Hematopoietic multipotent progenitor cell treated with erythropoietin and hydrocortisone succinate and interleukin-3 and kit ligand, for 4 days (in vitro differentiated cells): Measurements from ENCODE around the gene URGCP.

ENCODE experiments used
- DNase-seq: peaks from one replicate; pipeline ENCODE4 v3.0.0-alpha.2; 2015

The URGCP gene

DNA sequence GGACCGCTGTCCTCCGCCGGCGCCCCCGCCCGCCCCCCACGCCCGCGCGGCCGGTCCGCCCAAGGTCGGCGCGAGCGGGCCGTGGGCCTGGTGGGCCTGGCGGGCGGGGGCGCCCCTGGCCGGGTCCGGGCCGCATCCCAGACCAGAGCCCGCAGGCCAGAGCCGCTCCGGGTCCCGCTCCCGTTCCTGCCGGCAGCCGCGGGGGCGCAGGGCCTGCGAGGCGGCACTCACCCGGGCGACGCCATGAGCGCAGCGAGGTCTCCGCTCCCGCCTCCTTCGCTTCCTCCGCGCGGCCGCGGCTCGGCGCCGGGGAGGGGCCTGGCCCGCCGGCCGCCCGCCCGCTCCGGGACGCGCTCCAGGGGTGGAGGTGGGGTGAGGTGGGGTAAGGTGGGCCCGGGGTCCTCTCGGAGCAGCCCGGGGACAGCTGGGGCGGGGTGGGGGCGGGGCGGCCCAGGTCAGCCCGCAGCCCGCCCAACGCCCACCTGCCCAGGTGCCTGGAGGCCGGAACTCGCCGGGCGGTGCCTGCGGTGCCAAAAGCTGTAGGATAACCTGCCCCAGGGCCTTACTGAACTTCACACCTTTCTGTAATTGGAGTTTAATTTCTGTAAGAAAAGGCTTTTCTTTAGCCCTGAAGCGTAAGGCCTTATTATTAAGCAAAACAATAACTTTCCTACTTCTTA is at the start of gene URGCP:
Gene URGCP, minus strand, starts transcription at position 266 of the 680 bp plus-strand sequence. Its CDS starts 21 bp downstream, at position 245.
- peak; percentile 74 for DNase-seq

- no peak for DNase-seq
Measured at GRCh38 chr7:43956027-43956426, 49.6 kb upstream of the URGCP start.

DNA sequence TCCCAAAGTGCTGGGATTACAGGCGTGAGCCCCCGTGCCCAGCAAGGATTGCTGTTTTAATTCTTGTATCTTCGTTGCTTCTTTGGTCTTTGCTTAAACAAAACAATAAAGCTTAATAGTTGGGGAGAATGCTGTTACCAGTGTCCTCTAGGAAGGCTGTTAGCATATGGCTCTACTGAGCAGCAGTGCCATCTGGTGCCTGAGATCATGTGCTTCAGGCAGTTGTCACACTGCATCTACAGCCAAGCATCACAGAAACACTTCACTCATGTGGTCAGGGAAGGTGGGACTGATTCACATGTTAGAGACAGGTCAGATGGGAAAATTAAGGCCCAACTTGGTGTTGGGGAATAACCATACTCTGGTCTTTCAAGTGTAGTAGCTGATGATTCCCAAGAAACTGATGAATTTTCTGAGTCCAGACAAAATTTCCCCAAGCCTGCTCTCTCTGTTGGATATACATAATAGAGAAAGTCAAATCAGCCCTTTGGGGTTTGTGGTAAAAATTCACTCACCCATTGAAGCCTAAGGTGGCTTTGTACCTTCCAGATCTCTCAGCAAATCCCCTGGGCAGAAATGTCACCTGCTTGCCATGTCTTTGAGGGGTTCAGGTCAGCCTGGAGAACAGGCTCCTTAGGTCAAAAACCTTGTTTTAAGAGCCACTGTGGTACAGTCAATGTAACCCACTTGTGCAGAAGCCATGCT is 48.3 kb upstream of the URGCP start:
- DNase-seq: peak; percentile 78

DNA sequence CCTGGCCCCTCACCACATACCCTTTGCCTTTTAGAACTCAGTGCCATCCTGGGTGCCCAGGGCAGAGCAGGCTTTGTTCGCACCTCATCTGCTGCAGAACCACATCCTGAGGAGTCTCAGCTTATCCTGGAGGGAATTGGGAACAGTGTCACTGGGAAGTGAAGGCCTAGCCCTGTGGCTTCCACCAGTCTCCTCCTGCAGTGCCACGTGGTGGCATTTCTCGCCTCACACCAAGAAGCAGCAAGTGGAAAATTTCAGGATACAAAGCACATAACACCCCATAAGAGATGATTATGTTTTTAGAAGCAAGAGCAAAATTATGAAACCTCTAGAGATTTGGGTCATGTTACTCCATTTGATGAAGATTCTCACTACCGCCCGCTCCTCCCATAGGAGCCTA is 46.7 kb upstream of the URGCP start:
- DNase-seq: no peak

DNA sequence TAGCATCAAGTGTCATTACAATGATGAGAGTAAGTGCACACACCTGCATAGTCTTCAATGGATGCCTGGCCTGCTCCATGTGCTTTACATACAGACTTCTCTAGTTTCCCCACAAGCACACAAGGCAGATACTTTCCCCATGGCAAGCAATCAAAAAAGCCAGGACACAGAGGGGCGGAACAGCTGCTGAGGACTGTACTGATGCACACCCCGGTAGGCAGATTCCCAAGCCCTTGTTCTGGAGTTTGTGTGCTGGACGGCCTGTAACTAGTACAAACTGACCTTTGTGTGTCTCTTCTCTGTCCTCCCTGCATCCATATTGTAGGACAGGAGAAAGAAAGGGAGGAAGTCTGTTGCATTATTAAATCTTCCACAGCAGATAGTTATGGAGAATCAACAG is 45.6 kb upstream of the URGCP start:
- DNase-seq: no peak

DNA sequence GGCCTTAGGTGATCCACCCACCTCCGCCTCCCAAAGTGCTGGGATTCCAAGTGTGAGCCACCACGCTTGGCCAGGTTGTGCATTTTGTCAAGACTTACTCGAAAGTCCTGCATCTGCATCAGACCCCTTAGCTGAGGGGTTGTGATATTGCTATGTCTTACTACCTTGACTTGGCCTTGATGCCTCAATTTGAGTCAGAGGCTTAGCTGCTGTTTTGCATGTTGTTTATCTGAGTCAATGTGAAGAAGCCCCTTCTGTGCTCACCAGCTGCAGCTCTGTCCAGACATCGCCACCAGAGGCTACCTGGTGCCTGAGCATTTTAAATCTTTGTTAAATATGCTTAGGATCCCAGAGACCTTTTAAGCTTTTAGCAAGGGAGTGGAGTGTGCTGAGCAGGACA is 37.9 kb upstream of the URGCP start:
- no peak for DNase-seq

- DNase-seq: no peak
Measured at GRCh38 chr7:43943417-43944187, 37.2 kb upstream of the URGCP start.

GRCh38 chr7:43942997-43943396 is 36.6 kb upstream of the URGCP start:
- no peak for DNase-seq

GRCh38 chr7:43942250-43942649 is 35.9 kb upstream of the URGCP start:
- no peak for DNase-seq

DNA sequence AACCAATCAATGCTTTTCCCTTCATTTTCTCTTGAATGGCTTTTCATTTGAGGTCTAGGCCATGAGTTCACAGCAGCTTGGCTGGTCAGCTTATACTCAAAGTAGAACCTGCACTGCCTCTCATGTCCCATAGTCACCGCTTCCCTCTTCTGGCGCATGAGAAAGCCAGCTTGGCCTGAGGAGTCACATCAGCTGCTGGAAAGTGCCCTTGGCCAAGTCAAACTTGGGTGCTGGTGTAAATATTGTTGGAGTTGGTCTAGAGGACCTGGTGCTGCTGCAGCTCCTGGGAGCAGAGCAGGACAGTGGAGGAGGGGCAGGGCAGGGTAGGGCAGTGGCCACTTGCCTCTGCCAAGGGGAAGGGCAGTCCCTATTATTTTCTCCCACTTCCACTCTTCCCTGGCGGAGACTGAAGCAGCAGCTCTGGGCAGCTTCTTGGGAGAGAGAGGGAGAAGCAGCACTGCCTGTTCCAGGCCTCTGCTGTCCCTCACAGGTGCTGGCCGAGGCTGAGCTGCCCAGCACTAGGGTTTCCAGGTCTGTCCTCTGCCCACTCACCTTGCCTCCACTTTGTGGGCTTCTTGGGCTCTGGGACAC is 32.6 kb upstream of the URGCP start:
- no peak for DNase-seq

- no peak for DNase-seq
Measured at GRCh38 chr7:43937444-43937843, 31.0 kb upstream of the URGCP start.

DNA sequence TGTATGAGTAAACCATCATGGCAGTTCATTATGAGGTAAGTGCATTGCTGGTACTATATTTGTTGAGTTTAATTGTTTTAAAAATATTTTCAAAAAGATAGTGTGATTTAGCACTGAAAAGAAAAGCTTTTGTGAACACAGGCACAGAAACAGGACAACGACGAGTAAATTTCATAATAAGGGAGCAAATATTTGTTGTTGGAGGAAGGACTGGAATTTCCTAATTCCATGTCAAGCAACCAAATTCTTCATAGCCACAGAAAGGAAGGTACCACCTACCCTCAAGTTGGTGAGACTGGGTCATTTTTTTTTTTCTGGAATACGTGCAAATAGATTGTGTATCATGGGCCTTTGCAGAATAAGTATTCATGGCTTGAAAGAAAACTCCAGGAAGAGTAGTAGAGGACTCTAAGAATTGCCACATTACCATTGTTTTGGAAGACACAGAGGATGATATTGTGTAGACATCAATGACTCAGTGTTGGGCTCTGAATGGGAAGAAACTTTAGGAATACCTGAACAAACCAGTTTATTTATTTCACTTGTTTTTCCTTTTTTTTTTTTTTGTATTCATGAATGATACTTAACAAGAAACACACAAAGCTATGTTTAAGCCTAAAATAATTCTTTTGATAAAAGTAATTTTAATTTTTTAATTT is 27.6 kb upstream of the URGCP start:
- DNase-seq: no peak

DNA sequence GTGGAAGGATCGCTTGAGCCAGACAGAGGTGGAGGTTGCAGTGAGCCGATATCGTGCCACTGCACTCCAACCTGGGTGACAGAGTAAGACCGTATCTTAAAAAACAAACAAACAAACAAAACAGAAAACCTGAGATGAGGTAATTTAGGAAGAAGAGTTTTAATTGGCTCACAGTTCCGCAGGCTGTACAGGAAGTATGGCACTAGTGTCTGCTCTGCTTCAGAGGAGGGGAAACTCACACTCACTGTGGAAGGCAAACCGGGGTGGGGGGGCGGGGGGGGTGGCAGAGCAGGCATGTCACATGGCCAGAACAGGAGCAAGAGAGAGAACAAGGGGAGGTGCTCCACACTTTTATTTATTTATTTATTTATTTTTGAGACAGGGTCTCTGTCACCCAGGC is 24.9 kb upstream of the URGCP start:
- DNase-seq: no peak

- DNase-seq: no peak
Measured at GRCh38 chr7:43929529-43930457, 23.4 kb upstream of the URGCP start.

GRCh38 chr7:43927810-43928209 is 21.4 kb upstream of the URGCP start:
- no peak for DNase-seq

DNA sequence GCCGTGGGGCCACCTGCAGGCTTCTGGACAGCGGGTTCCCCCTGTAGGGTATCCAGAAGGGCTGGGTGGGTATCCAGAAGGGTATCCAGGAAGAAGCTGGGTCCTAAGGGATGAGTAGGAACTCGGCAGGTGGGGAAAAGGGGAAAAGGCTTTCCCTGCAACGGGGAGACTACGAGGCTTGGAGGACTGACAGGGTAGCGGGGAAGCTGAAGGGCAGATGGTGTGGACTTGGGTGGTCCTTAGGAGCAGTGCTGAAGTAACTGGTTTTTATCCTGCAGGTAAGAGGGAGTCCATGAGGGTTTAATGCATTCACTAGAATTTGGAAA is 20.4 kb upstream of the URGCP start:
- DNase-seq: no peak

- peak; percentile 91 for DNase-seq
Measured at GRCh38 chr7:43925984-43926797, 19.8 kb upstream of the URGCP start, which contains the start of gene UBE2D4. TSS of gene UBE2D4 (plus strand) at chr7:43926436. CDS start at chr7:43926533, 97 bp downstream.

DNA sequence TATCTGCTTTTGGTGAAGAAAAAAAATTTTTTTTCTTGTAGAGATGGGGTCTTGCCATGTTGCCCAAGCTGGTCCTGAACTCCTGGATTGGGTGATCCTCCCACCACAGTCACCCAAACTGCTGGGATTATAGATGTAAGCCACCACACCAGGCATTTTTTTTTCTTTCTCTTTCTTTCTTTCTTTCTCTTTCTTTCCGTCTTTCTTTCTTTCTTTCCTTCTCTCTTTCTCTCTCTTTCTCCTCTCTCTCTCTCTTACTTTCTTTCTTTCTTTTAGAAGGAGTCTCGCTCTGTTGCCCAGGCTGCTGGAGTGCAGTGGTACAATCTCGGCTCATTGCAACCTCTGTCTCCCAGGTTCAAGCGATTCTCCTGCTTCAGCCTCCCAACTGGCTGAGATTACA is 16.3 kb upstream of the URGCP start:
- DNase-seq: no peak

GRCh38 chr7:43921423-43921822 is 15.0 kb upstream of the URGCP start:
- DNase-seq: no peak

- no peak for DNase-seq
Measured at GRCh38 chr7:43915907-43916306, 9.5 kb upstream of the URGCP start.

GRCh38 chr7:43914795-43915194 is 8.4 kb upstream of the URGCP start:
- DNase-seq: no peak
